GM12878 (cell line): ENCODE data around the gene INHA. TPM values are rescaled to one million over a fixed set of nuclear protein-coding genes. Genes with fewer than 3 reads are reported as not detected.

Experiments
- ATAC-seq: fragments of 200-7000 bp; cut with Tn5 transposase; 3 replicates; pipeline ENCODE4 v1.9.1; 2020; ENCODE audit warnings: mild to moderate bottlenecking, moderate library complexity
- BruUV-seq: library from RNA; stranded (reverse); fragments of 400-500 nt; replicated peaks from 2 replicates; lab custom pipeline; 2021; lab: Mats Ljungman, UMichigan
- CTCF ChIA-PET: fragments of 300-600 bp; sonication (Branson Sonifier 250); formaldehyde crosslinking; extraction: SDS; loops from one replicate; lab custom pipeline; 2021; ENCODE audit warnings: inconsistent platforms; lab: Yijun Ruan, JAX
- POLR2A ChIA-PET: fragments of 350-600 bp; formaldehyde crosslinking; extraction: SDS; loops from one replicate; lab custom pipeline; 2021; ENCODE audit warnings: inconsistent platforms; lab: Charles Lee
- RAD21 ChIA-PET: fragments of 300-600 bp; sonication (Branson Sonifier 250); formaldehyde crosslinking; loops from one replicate; lab custom pipeline; 2023; ENCODE audit warnings: antibody characterized with exemption; ENCODE audit not compliant: unreplicated experiment; lab: Charles Lee
- SMC1A ChIA-PET: fragments of 300-600 bp; sonication (Branson Sonifier 250); formaldehyde crosslinking; loops from one replicate; lab custom pipeline; 2023; ENCODE audit not compliant: unreplicated experiment, uncharacterized antibody; lab: Charles Lee
- DNase-seq: peaks from one replicate; pipeline ENCODE4 v3.0.0-alpha.2; 2011; ENCODE audit warnings: low read depth, low spot score
- FAIRE-seq: peaks from 3 replicates; lab custom pipeline; 2011; peaks lifted over from hg19 to GRCh38; lab: Jason Lieb, UNC
- H2AFZ ChIP-seq: 2 replicates; pipeline ENCODE4 v1.6.0; 2011; ENCODE audit warnings: low read depth, low read length, control low read depth; ENCODE audit not compliant: control insufficient read depth
- H3K27ac ChIP-seq: 2 replicates; pipeline ENCODE4 v1.5.1; 2011; ENCODE audit warnings: control low read depth; ENCODE audit not compliant: control insufficient read depth, insufficient read depth
- H3K27me3 ChIP-seq, 2 experiments: replicated peaks in 1 of 2; 2 replicates each; pipeline versions ENCODE4 v1.6.0 to v1.6.1; 2011; ENCODE audit warnings: low read length in 1 of 2; ENCODE audit not compliant: control insufficient read depth in 2 of 2, insufficient read depth in 2 of 2
- H3K36me3 ChIP-seq, 2 experiments: 2 replicates each; pipeline ENCODE4 v1.5.1; 2011; ENCODE audit warnings: low read length in 1 of 2; ENCODE audit not compliant: control insufficient read depth in 2 of 2, insufficient read depth in 2 of 2
- H3K4me1 ChIP-seq: 2 replicates; pipeline ENCODE4 v1.6.1; 2011; ENCODE audit warnings: mild to moderate bottlenecking, low read length, moderate library complexity, mixed read lengths; ENCODE audit not compliant: control insufficient read depth, insufficient read depth
- H3K4me2 ChIP-seq: 2 replicates; pipeline ENCODE4 v1.6.0; 2011; ENCODE audit warnings: control low read depth; ENCODE audit not compliant: control insufficient read depth, insufficient read depth
- H3K4me3 ChIP-seq: fragments of 200-600 bp; sonication (generic); 2 replicates; pipeline ENCODE4 v1.5.1; 2016
- H3K79me2 ChIP-seq: 2 replicates; pipeline ENCODE4 v1.6.0; 2011; ENCODE audit warnings: low read length; ENCODE audit not compliant: control insufficient read depth, insufficient read depth
- H3K9ac ChIP-seq: 2 replicates; pipeline ENCODE4 v1.8.0; 2011; ENCODE audit warnings: low read length, control low read depth, mixed read lengths; ENCODE audit not compliant: control insufficient read depth, insufficient read depth
- H3K9me3 ChIP-seq: replicated peaks from 3 replicates; pipeline ENCODE4 v1.5.1; 2011; ENCODE audit warnings: mild to moderate bottlenecking, low read length; ENCODE audit not compliant: control insufficient read depth, insufficient read depth
- H4K20me1 ChIP-seq: 2 replicates; pipeline ENCODE4 v1.6.0; 2011; ENCODE audit not compliant: control insufficient read depth, insufficient read depth
- EGR1 ChIP-seq, 2 experiments: IDR thresholded peaks; 1 replicate in 1 of 2; 2 replicates in 1 of 2; pipeline ENCODE4 v1.6.1; 2011 to 2012; ENCODE audit warnings: low read depth in 2 of 2, low read length in 2 of 2, borderline replicate concordance in 1 of 2, mild to moderate bottlenecking in 1 of 2, moderate library complexity in 1 of 2
- EP300 ChIP-seq, 2 experiments: fragments of 150-350 bp in 1 of 2; IDR thresholded peaks; 2 replicates each; pipeline ENCODE4 v1.6.1; 2011 to 2012; ENCODE audit warnings: low read depth in 2 of 2, low read length in 2 of 2, borderline replicate concordance in 1 of 2, improper control_type of control experiment in 1 of 2, inconsistent platforms in 1 of 2; ENCODE audit not compliant: control insufficient read depth in 1 of 2
- IKZF1 ChIP-seq: fragments of 450-650 bp; conservative IDR thresholded peaks from 2 replicates; pipeline ENCODE4 v1.6.1; 2017; ENCODE audit warnings: antibody characterized with exemption, mild to moderate bottlenecking
- IRF3 ChIP-seq: fragments of 450-650 bp; IDR thresholded peaks from 2 replicates; pipeline ENCODE4 v1.6.1; 2014; ENCODE audit warnings: mild to moderate bottlenecking
- MEF2A ChIP-seq: IDR thresholded peaks from 2 replicates; pipeline ENCODE4 v1.6.1; 2011; ENCODE audit warnings: low read depth, mild to moderate bottlenecking, low read length, moderate library complexity; ENCODE audit not compliant: insufficient read depth
- NFIC ChIP-seq: IDR thresholded peaks from 2 replicates; pipeline ENCODE4 v1.6.1; 2012; ENCODE audit warnings: low read depth, mild to moderate bottlenecking, inconsistent platforms, low read length, moderate library complexity
- NKRF ChIP-seq: fragments of 450-650 bp; conservative IDR thresholded peaks from 2 replicates; pipeline ENCODE4 v1.6.1; 2017; ENCODE audit warnings: mild to moderate bottlenecking, moderate library complexity
- PAX5 ChIP-seq: IDR thresholded peaks from 2 replicates; pipeline ENCODE4 v1.6.1; 2011; ENCODE audit warnings: low read depth, low read length, borderline replicate concordance
- POLR2A ChIP-seq: IDR thresholded peaks from 2 replicates; pipeline ENCODE4 v1.6.1; 2011; ENCODE audit warnings: low read depth, mild to moderate bottlenecking, low read length
- TCF12 ChIP-seq: IDR thresholded peaks from 2 replicates; pipeline ENCODE4 v1.6.1; 2011; ENCODE audit warnings: low read depth, mild to moderate bottlenecking, low read length
- ZZZ3 ChIP-seq: IDR thresholded peaks from 2 replicates; pipeline ENCODE4 v1.6.1; 2011; ENCODE audit warnings: low read depth; ENCODE audit not compliant: control insufficient read depth, insufficient read length
- WGBS: methylation state at CpG from one replicate; pipeline ENCODE4 v1.1.6; 2016; ENCODE audit warnings: low lambda C conversion rate; ENCODE audit not compliant: insufficient replicate concordance, insufficient coverage; ENCODE audit errors: missing lambda C conversion rate; 5-methylcytosine and 5-hydroxymethylcytosine counted together
- in situ Hi-C: fragments of 300-500 bp; cut with MboI; formaldehyde crosslinking; loops from 9 replicates; pipeline ENCODE4 v1.14.3; 2018; ENCODE audit warnings: mixed read lengths
- intact Hi-C: fragments of 100-400 bp; cut with micrococcal nuclease; formaldehyde crosslinking; loops from one replicate; pipeline ENCODE4 v1.14.2; 2022; ENCODE audit not compliant: unreplicated experiment
- polyA plus RNA-seq, 11 experiments: library from polyadenylated mRNA; depleted of rRNA in 4 of 11; unstranded in 6 of 11; stranded (reverse) in 5 of 11; fragments of >200 nt; fragmentation: Nextera tagmentation in 4 of 11; fragmentation: Illumina TruSeq in 1 of 11; extraction: Ambion mirVana in 4 of 11; extraction: Trizol in 1 of 11; gene quantifications; 1 replicate in 1 of 11; 2 replicates in 10 of 11; pipeline versions ENCODE4 v1.2.1 to v1.2.3, GENCODE V29; 2011 to 2016; ENCODE audit warnings: inconsistent platforms in 2 of 11, missing spikeins in 2 of 11, low read depth in 1 of 11
- total RNA-seq, 4 experiments: library from RNA; depleted of rRNA in 3 of 4; stranded (reverse); fragments of >200 nt in 3 of 4; fragmentation: Illumina TruSeq in 1 of 4; extraction: Trizol in 1 of 4; gene quantifications; 2 replicates each; pipeline versions ENCODE4 v1.2.1 to v1.2.3, GENCODE V29; 2013 to 2021

INHA gene
- total and polyA plus RNA-seq, 10 of the 15 experiments (the other 5 are each of a cell fraction or from before 2014, with no cell fraction given), result not detected

- no peak for TF ChIP-seq NKRF
- TF ChIP-seq EP300 (IDR thresholded peaks at IDR 0.05; ENCODE audit: borderline replicate concordance in 1 of 2, control insufficient read depth in 1 of 2, low read depth in 2 of 2, low read length in 2 of 2), result no peak
- TF ChIP-seq ZZZ3, result no peak
- no peak for TF ChIP-seq TCF12
- no peak for TF ChIP-seq NFIC
- TF ChIP-seq EGR1 (IDR thresholded peaks at IDR 0.05; ENCODE audit: borderline replicate concordance in 1 of 2, low read depth in 2 of 2, low read length in 2 of 2), result no peak
- no peak for TF ChIP-seq MEF2A
Measured at GRCh38 chr2:219523031-219523671, 49.0 kb upstream of the INHA start (continued).

GRCh38 chr2:219524817-219525216 lies 47.3 kb upstream of the INHA start:
- H3K36me3 ChIP-seq, result no peaks in the 10 kb centered on the region
- POLR2A ChIA-PET, result no interaction called here
- H2AFZ ChIP-seq, result no peak overlapping the region
- SMC1A ChIA-PET, result no interaction called here
- no peak for FAIRE-seq
- no peak for DNase-seq
- WGBS, result 50% methylated on average over 2 of the region's 2 CpGs
- no TSS peak for BruUV-seq
- H4K20me1 ChIP-seq, result no peaks in the 10 kb centered on the region; the same call in 1 of the 2 replicates
- RAD21 ChIA-PET, result no interaction called here
- H3K9me3 ChIP-seq, result no peaks in the 10 kb centered on the region
- CTCF ChIA-PET, result interaction anchor here (1.1 to 10.8 kb wide), 3 partner anchors 17 to 122 kb away, joined by 3 to 224 read pairs (median 83); partner anchors contain the start of gene GMPPA
- in situ Hi-C loops (no loop called here), intact Hi-C loops (no loop called here)
- H3K4me3 ChIP-seq, result no peak overlapping the region
- TF ChIP-seq NKRF, result no peak
- no peak for TF ChIP-seq POLR2A
- no peak for TF ChIP-seq IKZF1
- no peak for TF ChIP-seq EGR1 (IDR thresholded peaks at IDR 0.05; ENCODE audit: borderline replicate concordance in 1 of 2, low read depth in 2 of 2, low read length in 2 of 2)
- TF ChIP-seq PAX5, result no peak
- TF ChIP-seq IRF3, result no peak
- no peaks in the 10 kb centered on the region for H3K79me2 ChIP-seq
- H3K27me3 ChIP-seq, result peaks cover 21% of the 10 kb centered on the region in 2 experiments
- H3K9ac ChIP-seq, result no peak overlapping the region
- no peak overlapping the region for H3K4me2 ChIP-seq
- no peaks in the 10 kb centered on the region for H3K4me1 ChIP-seq
- no peak for ATAC-seq
- H3K27ac ChIP-seq, result no peak overlapping the region
